Cardiac muscle cell (in vitro differentiated cells and primary cell): ENCODE results near the gene FCHSD2. TPM values are rescaled to one million over a fixed set of nuclear protein-coding genes. Genes with fewer than 3 reads are reported as not detected.

Source experiments
- DNase-seq, 2 donors: peaks; one replicate each; pipeline versions ENCODE4 v3.0.0 to v3.0.0-alpha.2; 2010 to 2017; ENCODE audit warnings: low read depth in 1 of 2, low spot score in 1 of 2
- H3K27ac ChIP-seq: fragments of 200-600 bp; sonication (generic); 2 replicates; pipeline ENCODE4 v1.5.1; 2016
- H3K27me3 ChIP-seq: fragments of 200-600 bp; sonication (generic); 2 replicates; pipeline ENCODE4 v1.6.0; 2016; ENCODE audit warnings: control low read depth
- H3K36me3 ChIP-seq: fragments of 200-600 bp; sonication (generic); 2 replicates; pipeline ENCODE4 v1.5.1; 2016; ENCODE audit warnings: control low read depth
- H3K4me1 ChIP-seq: fragments of 200-600 bp; sonication (generic); 2 replicates; pipeline ENCODE4 v1.8.1; 2017; ENCODE audit warnings: low read depth, mild to moderate bottlenecking, mixed run types
- H3K4me3 ChIP-seq: fragments of 200-600 bp; sonication (generic); 2 replicates; pipeline ENCODE4 v1.5.1; 2016; ENCODE audit warnings: mild to moderate bottlenecking
- H3K9me3 ChIP-seq: fragments of 200-600 bp; sonication (generic); 2 replicates; pipeline ENCODE4 v1.5.1; 2017; ENCODE audit warnings: low read depth, mild to moderate bottlenecking, control low read depth
- CTCF ChIP-seq: IDR thresholded peaks from 2 replicates; pipeline ENCODE4 v1.5.1; 2012; ENCODE audit warnings: low read depth, mild to moderate bottlenecking, low read length
- polyA plus RNA-seq: library from polyadenylated mRNA; unstranded; fragments of >200 nt; fragmentation: Nextera tagmentation; extraction: Ambion mirVana; gene quantifications from 2 replicates; pipeline ENCODE4 v1.2.1, GENCODE V29; 2016
- total RNA-seq: library from RNA; depleted of rRNA; stranded (reverse); fragments of >200 nt; gene quantifications from 2 replicates; pipeline ENCODE4 v1.2.3, GENCODE V29; 2016

Gene FCHSD2
- total and polyA plus RNA-seq, 2 experiments from 2014 or later, result 12.3 to 16.9 TPM

GRCh38 chr11:73164803-73165540, 22.9 kb upstream of the FCHSD2 start:
- H3K4me3 ChIP-seq, result no peak overlapping the region
- peaks cover 10% of the 10 kb centered on the region for H3K4me1 ChIP-seq
- H3K9me3 ChIP-seq, result no peaks in the 10 kb centered on the region
- DNase-seq, result no peak
- H3K36me3 ChIP-seq, result no peaks in the 10 kb centered on the region
- no peak for TF ChIP-seq CTCF
- H3K27ac ChIP-seq, result no peak overlapping the region
- no peaks in the 10 kb centered on the region for H3K27me3 ChIP-seq

- H3K4me1 ChIP-seq, result peaks cover 22% of the 10 kb centered on the region
- DNase-seq, result no peak
- TF ChIP-seq CTCF, result no peak
- H3K27me3 ChIP-seq, result no peaks in the 10 kb centered on the region
- H3K9me3 ChIP-seq, result no peaks in the 10 kb centered on the region
- no peak overlapping the region for H3K27ac ChIP-seq
- no peak overlapping the region for H3K4me3 ChIP-seq
- no peaks in the 10 kb centered on the region for H3K36me3 ChIP-seq
Observed at GRCh38 chr11:73163638-73164174, 21.6 kb upstream of the FCHSD2 start.

- Histone ChIP-seq H3K27ac (no peak overlapping the region), H3K36me3 (no peaks in the 10 kb centered on the region), H3K4me1 (peaks cover 36% of the 10 kb centered on the region), H3K4me3 (no peak overlapping the region), H3K9me3 (no peaks in the 10 kb centered on the region), H3K27me3 (no peaks in the 10 kb centered on the region)
- no peak for TF ChIP-seq CTCF
- DNase-seq, result no peak
Observed at GRCh38 chr11:73162196-73162740, 20.1 kb upstream of the FCHSD2 start.

- Histone ChIP-seq H3K36me3 (no peaks in the 10 kb centered on the region), H3K4me1 (peaks cover 40% of the 10 kb centered on the region), H3K27ac (no peak overlapping the region), H3K4me3 (no peak overlapping the region), H3K27me3 (no peaks in the 10 kb centered on the region), H3K9me3 (no peaks in the 10 kb centered on the region)
- DNase-seq, result no peak
- TF ChIP-seq CTCF, result no peak
Observed at GRCh38 chr11:73160005-73160760, 18.1 kb upstream of the FCHSD2 start.

- H3K4me3 ChIP-seq, result no peak overlapping the region
- DNase-seq, result no peak
- H3K36me3 ChIP-seq, result no peaks in the 10 kb centered on the region
- H3K9me3 ChIP-seq, result no peaks in the 10 kb centered on the region
- H3K4me1 ChIP-seq, result peaks cover 32% of the 10 kb centered on the region
- H3K27ac ChIP-seq, result peak overlapping the region; percentile 96
- TF ChIP-seq CTCF, result no peak
- no peaks in the 10 kb centered on the region for H3K27me3 ChIP-seq
Observed at GRCh38 chr11:73159297-73159696, 17.2 kb upstream of the FCHSD2 start.
